GM12872 (cell line): Measurements from ENCODE around the gene C17orf100.

Experiments
- CTCF ChIP-seq: IDR thresholded peaks from 3 replicates; pipeline ENCODE4 v1.5.1; 2011; ENCODE audit warnings: low read depth, mild to moderate bottlenecking, low read length, moderate library complexity; ENCODE audit not compliant: insufficient read depth

C17orf100 gene

GRCh38 chr17:6683730-6684459 is 32.3 kb downstream of the C17orf100 start:
- no peak for TF ChIP-seq CTCF

DNA sequence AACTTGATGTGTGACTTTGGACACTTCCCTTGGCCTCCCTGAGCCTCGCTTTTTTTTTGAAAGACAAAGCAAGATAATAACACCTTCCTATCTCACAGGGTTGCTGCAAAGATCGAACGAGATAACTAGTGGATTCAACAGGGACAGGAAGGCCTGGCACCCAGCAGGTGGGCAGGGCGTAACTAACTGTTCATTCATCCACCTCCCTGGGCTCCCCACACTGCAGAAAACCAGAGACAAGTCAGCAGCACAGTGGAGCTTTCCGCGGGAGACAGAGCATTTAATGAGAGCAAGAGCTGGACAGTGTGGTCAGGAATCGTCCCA is 32.9 kb downstream of the C17orf100 start:
- no peak for TF ChIP-seq CTCF

- TF ChIP-seq CTCF: no peak
These were observed 33.6 kb downstream of the C17orf100 start for GRCh38 chr17:6684881-6685767.

DNA sequence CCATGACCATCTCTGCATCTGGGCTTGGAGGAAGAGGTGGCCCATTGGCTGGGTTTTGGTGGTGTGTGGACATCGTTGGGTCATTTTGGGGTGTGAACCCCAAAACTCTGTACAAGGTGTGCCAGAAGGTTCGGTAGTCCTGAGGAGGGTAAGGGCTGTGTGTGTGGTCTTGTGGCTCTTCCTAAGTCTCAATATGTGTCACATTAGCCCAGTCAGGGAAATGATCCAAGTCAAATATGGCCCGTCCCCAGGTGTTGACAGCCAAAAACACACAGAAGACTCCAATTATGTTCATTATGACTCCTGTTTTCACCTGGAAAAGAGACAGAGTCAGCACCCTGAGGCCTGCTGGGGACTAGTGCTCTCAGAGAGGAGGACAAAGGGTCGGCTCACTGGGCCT is 34.5 kb downstream of the C17orf100 start:
- TF ChIP-seq CTCF: no peak

DNA sequence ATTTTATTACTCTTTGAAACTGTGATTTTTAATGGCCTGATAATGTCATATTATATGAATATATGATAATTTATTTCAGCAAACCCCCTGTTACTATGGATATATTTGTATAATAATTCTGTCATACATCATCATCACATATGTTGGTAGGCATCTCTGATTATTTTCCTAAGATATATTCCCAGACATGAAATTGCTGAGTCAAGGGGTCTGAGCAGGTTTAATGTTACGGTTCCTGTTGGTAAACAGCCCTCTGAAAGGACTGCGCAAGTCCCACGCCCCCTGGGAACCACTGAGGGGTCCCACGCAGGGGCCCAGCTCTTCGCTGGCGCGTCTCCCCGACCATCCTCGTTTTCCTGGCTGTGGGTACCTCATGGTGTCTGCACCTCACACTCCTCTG is 37.4 kb downstream of the C17orf100 start:
- TF ChIP-seq CTCF: no peak

DNA sequence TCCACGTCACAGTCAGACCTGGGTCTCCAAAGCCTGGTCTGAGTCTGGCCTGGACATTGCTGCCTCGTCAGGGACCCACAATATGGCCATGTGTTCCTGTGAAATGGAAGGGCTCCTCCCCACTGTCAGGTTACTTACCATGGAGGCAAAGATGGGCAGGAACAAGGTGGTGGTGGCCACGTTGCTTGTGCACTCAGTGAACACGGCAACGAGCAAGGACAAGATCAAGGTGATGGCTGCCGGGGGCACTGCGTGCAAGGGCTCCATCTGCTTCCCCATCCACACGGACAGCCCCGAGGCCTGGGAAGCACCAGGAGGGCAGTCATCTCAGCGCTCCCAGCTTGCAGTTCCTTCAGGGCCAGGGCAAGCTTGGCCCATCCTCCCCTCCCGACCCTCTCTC is 39.1 kb downstream of the C17orf100 start:
- no peak for TF ChIP-seq CTCF

GRCh38 chr17:6691546-6691945 is 40.0 kb downstream of the C17orf100 start:
- TF ChIP-seq CTCF: no peak
